K562 (cell line): ENCODE data around the gene SPINK4. TPM values are rescaled to one million over a fixed set of nuclear protein-coding genes. Genes with fewer than 3 reads are reported as not detected.
A peak's percentile ranks its signal among the peaks of the same experiment; 100 is the strongest.

Experiments
- CTCF ChIP-seq, 3 experiments: IDR thresholded peaks in 2 of 3; conservative IDR thresholded peaks in 1 of 3; 2 replicates each; pipeline ENCODE4 v1.5.1; 2011 to 2012; ENCODE audit warnings: low read length in 3 of 3, mild to moderate bottlenecking in 3 of 3, control low read depth in 2 of 3, improper control_type of control experiment in 1 of 3, inconsistent platforms in 1 of 3, low read depth in 1 of 3, mixed read lengths in 1 of 3, moderate library complexity in 1 of 3; ENCODE audit not compliant: insufficient read depth in 2 of 3
- HDAC2 ChIP-seq: fragments of 450-650 bp; IDR thresholded peaks from 2 replicates; pipeline ENCODE4 v1.6.1; 2016; ENCODE audit warnings: mild to moderate bottlenecking
- MBD1 ChIP-seq: fragments of 250-450 bp; sonication (Bioruptor Pico); IDR thresholded peaks from 2 replicates; pipeline ENCODE4 v1.8.0; 2022; ENCODE audit warnings: inconsistent platforms
- polyA plus RNA-seq, 8 experiments: library from polyadenylated mRNA; depleted of rRNA in 4 of 8; stranded (reverse) in 5 of 8; unstranded in 3 of 8; fragments of >200 nt; fragmentation: Nextera tagmentation in 2 of 8; fragmentation: Illumina TruSeq in 1 of 8; extraction: Ambion mirVana in 2 of 8; extraction: Trizol in 1 of 8; gene quantifications; 2 replicates each; pipeline versions ENCODE4 v1.2.1 to v1.2.3, GENCODE V29; 2011 to 2014; ENCODE audit warnings: inconsistent platforms in 1 of 8, missing spikeins in 1 of 8
- total RNA-seq, 7 experiments: library from RNA; depleted of rRNA in 6 of 7; stranded (reverse); fragments of >200 nt in 6 of 7; fragmentation: Illumina TruSeq in 2 of 7; extraction: Trizol in 2 of 7; gene quantifications; 2 replicates each; pipeline versions ENCODE4 v1.2.1 to v1.2.3, GENCODE V29; 2011 to 2021; ENCODE audit warnings: low replicate concordance in 1 of 7
- TF ChIP-seq, protein P1 (sequence below): fragments of 450-650 bp; IDR thresholded peaks from 2 replicates; pipeline ENCODE4 v1.6.1; 2017; ENCODE audit warnings: antibody characterized with exemption, mild to moderate bottlenecking
- TF ChIP-seq, protein P2 (sequence below): fragments of 450-650 bp; IDR thresholded peaks from 2 replicates; pipeline ENCODE4 v1.6.1; 2016; ENCODE audit warnings: mild to moderate bottlenecking, moderate library complexity

Gene SPINK4
- total and polyA plus RNA-seq, 9 of the 15 experiments (the other 6 are each of a cell fraction or from before 2014, with no cell fraction given): 0.74 to 5.5 (median 2.1) TPM; not detected in 2

DNA sequence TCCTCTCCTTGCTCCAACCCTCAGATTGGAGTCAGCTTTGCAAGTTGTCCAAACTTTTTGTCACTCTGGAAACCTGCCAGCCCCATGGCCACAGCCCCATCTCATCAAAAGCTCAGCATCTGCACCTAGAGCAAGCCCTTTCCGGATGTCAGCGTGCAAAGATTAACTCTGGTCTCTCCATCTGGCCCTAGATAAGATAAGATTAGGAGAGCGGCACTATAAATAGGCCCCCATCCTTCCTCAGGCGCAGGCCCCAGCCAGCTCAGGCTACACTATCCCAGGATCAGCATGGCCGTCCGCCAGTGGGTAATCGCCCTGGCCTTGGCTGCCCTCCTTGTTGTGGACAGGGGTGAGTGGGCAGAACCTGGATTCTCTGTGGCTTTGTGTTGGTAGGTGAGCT, at the start of gene SPINK4 (continued):
- TF ChIP-seq, protein P1, sequence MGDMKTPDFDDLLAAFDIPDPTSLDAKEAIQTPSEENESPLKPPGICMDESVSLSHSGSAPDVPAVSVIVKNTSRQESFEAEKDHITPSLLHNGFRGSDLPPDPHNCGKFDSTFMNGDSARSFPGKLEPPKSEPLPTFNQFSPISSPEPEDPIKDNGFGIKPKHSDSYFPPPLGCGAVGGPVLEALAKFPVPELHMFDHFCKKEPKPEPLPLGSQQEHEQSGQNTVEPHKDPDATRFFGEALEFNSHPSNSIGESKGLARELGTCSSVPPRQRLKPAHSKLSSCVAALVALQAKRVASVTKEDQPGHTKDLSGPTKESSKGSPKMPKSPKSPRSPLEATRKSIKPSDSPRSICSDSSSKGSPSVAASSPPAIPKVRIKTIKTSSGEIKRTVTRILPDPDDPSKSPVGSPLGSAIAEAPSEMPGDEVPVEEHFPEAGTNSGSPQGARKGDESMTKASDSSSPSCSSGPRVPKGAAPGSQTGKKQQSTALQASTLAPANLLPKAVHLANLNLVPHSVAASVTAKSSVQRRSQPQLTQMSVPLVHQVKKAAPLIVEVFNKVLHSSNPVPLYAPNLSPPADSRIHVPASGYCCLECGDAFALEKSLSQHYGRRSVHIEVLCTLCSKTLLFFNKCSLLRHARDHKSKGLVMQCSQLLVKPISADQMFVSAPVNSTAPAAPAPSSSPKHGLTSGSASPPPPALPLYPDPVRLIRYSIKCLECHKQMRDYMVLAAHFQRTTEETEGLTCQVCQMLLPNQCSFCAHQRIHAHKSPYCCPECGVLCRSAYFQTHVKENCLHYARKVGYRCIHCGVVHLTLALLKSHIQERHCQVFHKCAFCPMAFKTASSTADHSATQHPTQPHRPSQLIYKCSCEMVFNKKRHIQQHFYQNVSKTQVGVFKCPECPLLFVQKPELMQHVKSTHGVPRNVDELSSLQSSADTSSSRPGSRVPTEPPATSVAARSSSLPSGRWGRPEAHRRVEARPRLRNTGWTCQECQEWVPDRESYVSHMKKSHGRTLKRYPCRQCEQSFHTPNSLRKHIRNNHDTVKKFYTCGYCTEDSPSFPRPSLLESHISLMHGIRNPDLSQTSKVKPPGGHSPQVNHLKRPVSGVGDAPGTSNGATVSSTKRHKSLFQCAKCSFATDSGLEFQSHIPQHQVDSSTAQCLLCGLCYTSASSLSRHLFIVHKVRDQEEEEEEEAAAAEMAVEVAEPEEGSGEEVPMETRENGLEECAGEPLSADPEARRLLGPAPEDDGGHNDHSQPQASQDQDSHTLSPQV: no peak
- TF ChIP-seq, protein P2, sequence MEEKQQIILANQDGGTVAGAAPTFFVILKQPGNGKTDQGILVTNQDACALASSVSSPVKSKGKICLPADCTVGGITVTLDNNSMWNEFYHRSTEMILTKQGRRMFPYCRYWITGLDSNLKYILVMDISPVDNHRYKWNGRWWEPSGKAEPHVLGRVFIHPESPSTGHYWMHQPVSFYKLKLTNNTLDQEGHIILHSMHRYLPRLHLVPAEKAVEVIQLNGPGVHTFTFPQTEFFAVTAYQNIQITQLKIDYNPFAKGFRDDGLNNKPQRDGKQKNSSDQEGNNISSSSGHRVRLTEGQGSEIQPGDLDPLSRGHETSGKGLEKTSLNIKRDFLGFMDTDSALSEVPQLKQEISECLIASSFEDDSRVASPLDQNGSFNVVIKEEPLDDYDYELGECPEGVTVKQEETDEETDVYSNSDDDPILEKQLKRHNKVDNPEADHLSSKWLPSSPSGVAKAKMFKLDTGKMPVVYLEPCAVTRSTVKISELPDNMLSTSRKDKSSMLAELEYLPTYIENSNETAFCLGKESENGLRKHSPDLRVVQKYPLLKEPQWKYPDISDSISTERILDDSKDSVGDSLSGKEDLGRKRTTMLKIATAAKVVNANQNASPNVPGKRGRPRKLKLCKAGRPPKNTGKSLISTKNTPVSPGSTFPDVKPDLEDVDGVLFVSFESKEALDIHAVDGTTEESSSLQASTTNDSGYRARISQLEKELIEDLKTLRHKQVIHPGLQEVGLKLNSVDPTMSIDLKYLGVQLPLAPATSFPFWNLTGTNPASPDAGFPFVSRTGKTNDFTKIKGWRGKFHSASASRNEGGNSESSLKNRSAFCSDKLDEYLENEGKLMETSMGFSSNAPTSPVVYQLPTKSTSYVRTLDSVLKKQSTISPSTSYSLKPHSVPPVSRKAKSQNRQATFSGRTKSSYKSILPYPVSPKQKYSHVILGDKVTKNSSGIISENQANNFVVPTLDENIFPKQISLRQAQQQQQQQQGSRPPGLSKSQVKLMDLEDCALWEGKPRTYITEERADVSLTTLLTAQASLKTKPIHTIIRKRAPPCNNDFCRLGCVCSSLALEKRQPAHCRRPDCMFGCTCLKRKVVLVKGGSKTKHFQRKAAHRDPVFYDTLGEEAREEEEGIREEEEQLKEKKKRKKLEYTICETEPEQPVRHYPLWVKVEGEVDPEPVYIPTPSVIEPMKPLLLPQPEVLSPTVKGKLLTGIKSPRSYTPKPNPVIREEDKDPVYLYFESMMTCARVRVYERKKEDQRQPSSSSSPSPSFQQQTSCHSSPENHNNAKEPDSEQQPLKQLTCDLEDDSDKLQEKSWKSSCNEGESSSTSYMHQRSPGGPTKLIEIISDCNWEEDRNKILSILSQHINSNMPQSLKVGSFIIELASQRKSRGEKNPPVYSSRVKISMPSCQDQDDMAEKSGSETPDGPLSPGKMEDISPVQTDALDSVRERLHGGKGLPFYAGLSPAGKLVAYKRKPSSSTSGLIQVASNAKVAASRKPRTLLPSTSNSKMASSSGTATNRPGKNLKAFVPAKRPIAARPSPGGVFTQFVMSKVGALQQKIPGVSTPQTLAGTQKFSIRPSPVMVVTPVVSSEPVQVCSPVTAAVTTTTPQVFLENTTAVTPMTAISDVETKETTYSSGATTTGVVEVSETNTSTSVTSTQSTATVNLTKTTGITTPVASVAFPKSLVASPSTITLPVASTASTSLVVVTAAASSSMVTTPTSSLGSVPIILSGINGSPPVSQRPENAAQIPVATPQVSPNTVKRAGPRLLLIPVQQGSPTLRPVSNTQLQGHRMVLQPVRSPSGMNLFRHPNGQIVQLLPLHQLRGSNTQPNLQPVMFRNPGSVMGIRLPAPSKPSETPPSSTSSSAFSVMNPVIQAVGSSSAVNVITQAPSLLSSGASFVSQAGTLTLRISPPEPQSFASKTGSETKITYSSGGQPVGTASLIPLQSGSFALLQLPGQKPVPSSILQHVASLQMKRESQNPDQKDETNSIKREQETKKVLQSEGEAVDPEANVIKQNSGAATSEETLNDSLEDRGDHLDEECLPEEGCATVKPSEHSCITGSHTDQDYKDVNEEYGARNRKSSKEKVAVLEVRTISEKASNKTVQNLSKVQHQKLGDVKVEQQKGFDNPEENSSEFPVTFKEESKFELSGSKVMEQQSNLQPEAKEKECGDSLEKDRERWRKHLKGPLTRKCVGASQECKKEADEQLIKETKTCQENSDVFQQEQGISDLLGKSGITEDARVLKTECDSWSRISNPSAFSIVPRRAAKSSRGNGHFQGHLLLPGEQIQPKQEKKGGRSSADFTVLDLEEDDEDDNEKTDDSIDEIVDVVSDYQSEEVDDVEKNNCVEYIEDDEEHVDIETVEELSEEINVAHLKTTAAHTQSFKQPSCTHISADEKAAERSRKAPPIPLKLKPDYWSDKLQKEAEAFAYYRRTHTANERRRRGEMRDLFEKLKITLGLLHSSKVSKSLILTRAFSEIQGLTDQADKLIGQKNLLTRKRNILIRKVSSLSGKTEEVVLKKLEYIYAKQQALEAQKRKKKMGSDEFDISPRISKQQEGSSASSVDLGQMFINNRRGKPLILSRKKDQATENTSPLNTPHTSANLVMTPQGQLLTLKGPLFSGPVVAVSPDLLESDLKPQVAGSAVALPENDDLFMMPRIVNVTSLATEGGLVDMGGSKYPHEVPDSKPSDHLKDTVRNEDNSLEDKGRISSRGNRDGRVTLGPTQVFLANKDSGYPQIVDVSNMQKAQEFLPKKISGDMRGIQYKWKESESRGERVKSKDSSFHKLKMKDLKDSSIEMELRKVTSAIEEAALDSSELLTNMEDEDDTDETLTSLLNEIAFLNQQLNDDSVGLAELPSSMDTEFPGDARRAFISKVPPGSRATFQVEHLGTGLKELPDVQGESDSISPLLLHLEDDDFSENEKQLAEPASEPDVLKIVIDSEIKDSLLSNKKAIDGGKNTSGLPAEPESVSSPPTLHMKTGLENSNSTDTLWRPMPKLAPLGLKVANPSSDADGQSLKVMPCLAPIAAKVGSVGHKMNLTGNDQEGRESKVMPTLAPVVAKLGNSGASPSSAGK: no peak; the same call in 1 of the 2 replicates
- TF ChIP-seq HDAC2: peak; percentile 88
- no peak for TF ChIP-seq CTCF (IDR thresholded peaks at IDR 0.05 in 2 of 3, conservative IDR thresholded peaks at IDR 0.05 in 1 of 3; ENCODE audit: insufficient read depth in 2 of 3, low read depth in 1 of 3, low read length in 3 of 3)
- TF ChIP-seq MBD1: no peak
